Panc1 (cell line): ENCODE results near the gene TANK. TPM values are rescaled to one million over a fixed set of nuclear protein-coding genes. Genes with fewer than 3 reads are reported as not detected.

Experiments
- ATAC-seq: fragments of 200-7000 bp; cut with Tn5 transposase; 2 replicates; pipeline ENCODE4 v1.9.1; 2020; ENCODE audit warnings: mild to moderate bottlenecking, moderate library complexity
- BruUV-seq: library from RNA; stranded (reverse); fragments of 400-500 nt; replicated peaks from 2 replicates; lab custom pipeline; 2021; lab: Mats Ljungman, UMichigan
- CTCF ChIA-PET: fragments of 300-600 bp; sonication (Branson Sonifier 250); formaldehyde crosslinking; loops from one replicate; lab custom pipeline; 2022; ENCODE audit warnings: antibody characterized with exemption; lab: Charles Lee
- POLR2A ChIA-PET: fragments of 300-600 bp; sonication (Branson Sonifier 250); formaldehyde crosslinking; loops from one replicate; lab custom pipeline; 2022; ENCODE audit warnings: antibody characterized with exemption; lab: Charles Lee
- DNase-seq: peaks from one replicate; pipeline ENCODE4 v3.0.0-alpha.2; 2010; ENCODE audit warnings: low read depth, low spot score
- H3K27ac ChIP-seq: 2 replicates; pipeline ENCODE4 v1.5.1; 2011; ENCODE audit warnings: mild to moderate bottlenecking, low read length, inconsistent platforms
- H3K27me3 ChIP-seq: fragments of 200-500 bp; sonication (Bioruptor generic); 2 replicates; pipeline ENCODE4 v1.6.0; 2014; ENCODE audit warnings: low read length, inconsistent platforms; ENCODE audit not compliant: control insufficient read depth, insufficient read depth
- H3K36me3 ChIP-seq: fragments of 200-500 bp; sonication (Bioruptor generic); 2 replicates; pipeline ENCODE4 v1.5.1; 2014; ENCODE audit warnings: inconsistent platforms, mild to moderate bottlenecking, low read length, moderate library complexity; ENCODE audit not compliant: control insufficient read depth, insufficient read depth
- H3K4me1 ChIP-seq: 2 replicates; pipeline ENCODE4 v1.5.1; 2011; ENCODE audit warnings: inconsistent platforms, mild to moderate bottlenecking, low read length, moderate library complexity; ENCODE audit not compliant: control insufficient read depth, insufficient read depth
- H3K4me3 ChIP-seq, 2 experiments: 2 replicates each; pipeline ENCODE4 v1.5.1; 2011 to 2012; ENCODE audit warnings: low read depth in 2 of 2, low read length in 2 of 2, mild to moderate bottlenecking in 2 of 2, inconsistent platforms in 1 of 2, moderate library complexity in 1 of 2
- H3K9me3 ChIP-seq: fragments of 200-500 bp; sonication (Bioruptor generic); 2 replicates; pipeline ENCODE4 v1.5.1; 2014; ENCODE audit warnings: low read depth, mild to moderate bottlenecking, inconsistent platforms, low read length, moderate library complexity; ENCODE audit not compliant: control insufficient read depth, insufficient read depth
- CTCF ChIP-seq: fragments of 450-650 bp; IDR thresholded peaks from 2 replicates; pipeline ENCODE4 v1.5.1; 2017; ENCODE audit warnings: mild to moderate bottlenecking
- POLR2AphosphoS5 ChIP-seq: IDR thresholded peaks from 2 replicates; pipeline ENCODE4 v1.6.1; 2012; ENCODE audit warnings: mild to moderate bottlenecking, low read depth, low read length, moderate library complexity
- REST ChIP-seq, 2 experiments: IDR thresholded peaks; 2 replicates each; pipeline ENCODE4 v1.6.1; 2011 to 2012; ENCODE audit warnings: low read depth in 2 of 2, control low read depth in 1 of 2, low read length in 1 of 2, mild to moderate bottlenecking in 1 of 2, moderate library complexity in 1 of 2; ENCODE audit not compliant: insufficient read depth in 1 of 2
- SIN3A ChIP-seq: IDR thresholded peaks from 2 replicates; pipeline ENCODE4 v1.6.1; 2012; ENCODE audit warnings: low read depth, mild to moderate bottlenecking, low read length, moderate library complexity, borderline replicate concordance; ENCODE audit not compliant: insufficient read depth
- TCF7L2 ChIP-seq: IDR thresholded peaks from 2 replicates; pipeline ENCODE4 v1.6.1; 2011; ENCODE audit warnings: mild to moderate bottlenecking, low read depth, low read length, inconsistent platforms
- in situ Hi-C: cut with HindIII; loops from 2 replicates; pipeline ENCODE4 v1.10.0; 2016; ENCODE audit warnings: low sequenced_read_pairs, low pct_unique_long_range_greater_than_20kb
- intact Hi-C: fragments of 100-400 bp; cut with micrococcal nuclease; formaldehyde crosslinking; loops from one replicate; pipeline ENCODE4 v1.10.0; 2022; ENCODE audit not compliant: unreplicated experiment
- total RNA-seq: library from RNA; stranded (reverse); gene quantifications from one replicate; pipeline ENCODE4 v1.2.1, GENCODE V29; 2021; ENCODE audit not compliant: unreplicated experiment

Gene TANK
- total RNA-seq, 1 experiment from 2014 or later = 36.0 TPM

DNA sequence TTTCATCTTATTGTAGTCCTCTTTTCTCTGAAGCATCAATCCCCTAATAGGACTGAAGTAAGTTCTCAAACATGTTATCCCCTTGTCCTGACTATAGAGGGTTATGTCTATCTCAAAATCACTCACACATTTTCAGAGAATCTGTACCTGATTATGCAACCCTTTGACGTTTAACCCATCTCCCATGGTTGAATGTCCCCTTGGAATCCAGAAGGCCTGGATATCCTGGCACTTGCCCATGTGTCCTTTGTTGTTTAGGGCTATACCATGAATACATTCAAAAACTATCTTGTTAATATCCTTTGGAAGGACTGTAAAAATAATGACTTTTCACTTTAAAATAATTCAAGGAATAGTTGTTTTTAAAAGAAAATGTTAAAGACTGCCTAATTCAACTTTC lies 81.7 kb downstream of the TANK start:
- ATAC-seq = no peak
- in situ Hi-C loops = no loop called here
- Histone ChIP-seq H3K4me3 (no peak overlapping the region), H3K27ac (no peak overlapping the region), H3K36me3 (no peaks in the 10 kb centered on the region; the same call in 1 of the 2 replicates), H3K27me3 (no peaks in the 10 kb centered on the region), H3K9me3 (no peaks in the 10 kb centered on the region), H3K4me1 (peaks cover 8% of the 10 kb centered on the region)
- BruUV-seq = no TSS peak
- DNase-seq = no peak
- ChIA-PET POLR2A (no interaction called here), CTCF (no interaction called here)
- TF ChIP-seq REST (IDR thresholded peaks at IDR 0.05; ENCODE audit: insufficient read depth in 1 of 2, low read depth in 2 of 2, low read length in 1 of 2) (no peak), TCF7L2 (no peak)
- intact Hi-C loops = no loop called here

DNA sequence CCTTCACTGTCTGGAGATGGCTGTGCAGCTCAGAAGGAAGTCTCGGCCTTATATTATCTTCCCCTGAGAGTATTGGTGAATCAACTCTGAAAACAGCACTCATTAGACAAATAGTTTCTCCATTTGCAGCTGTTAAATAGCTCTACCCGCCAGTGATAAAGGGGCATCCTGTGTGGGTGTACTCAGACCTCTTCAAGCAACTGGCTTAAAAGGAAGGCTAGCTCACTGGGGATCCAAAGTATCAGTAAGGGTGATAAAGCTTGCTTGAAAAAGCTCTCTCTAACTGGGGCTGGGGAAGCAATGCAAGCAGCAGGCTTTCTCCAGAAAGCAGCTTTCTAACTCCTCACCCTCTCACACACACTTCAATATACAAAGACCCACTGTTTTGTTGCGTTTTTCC lies 83.1 kb downstream of the TANK start:
- in situ Hi-C loops (no loop called here), intact Hi-C loops (no loop called here)
- Histone ChIP-seq H3K36me3 (no peaks in the 10 kb centered on the region; the same call in 1 of the 2 replicates), H3K4me1 (no peaks in the 10 kb centered on the region), H3K27ac (no peak overlapping the region), H3K4me3 (no peak overlapping the region), H3K9me3 (no peaks in the 10 kb centered on the region), H3K27me3 (no peaks in the 10 kb centered on the region)
- no peak for DNase-seq
- ATAC-seq = no peak
- TF ChIP-seq CTCF (no peak), REST (IDR thresholded peaks at IDR 0.05; ENCODE audit: insufficient read depth in 1 of 2, low read depth in 2 of 2, low read length in 1 of 2) (no peak), POLR2AphosphoS5 (no peak), SIN3A (no peak), TCF7L2 (no peak)
- ChIA-PET POLR2A (no interaction called here), CTCF (no interaction called here)
- no TSS peak for BruUV-seq
